ENCODE measurements around the gene MET.

The MET gene

DNA sequence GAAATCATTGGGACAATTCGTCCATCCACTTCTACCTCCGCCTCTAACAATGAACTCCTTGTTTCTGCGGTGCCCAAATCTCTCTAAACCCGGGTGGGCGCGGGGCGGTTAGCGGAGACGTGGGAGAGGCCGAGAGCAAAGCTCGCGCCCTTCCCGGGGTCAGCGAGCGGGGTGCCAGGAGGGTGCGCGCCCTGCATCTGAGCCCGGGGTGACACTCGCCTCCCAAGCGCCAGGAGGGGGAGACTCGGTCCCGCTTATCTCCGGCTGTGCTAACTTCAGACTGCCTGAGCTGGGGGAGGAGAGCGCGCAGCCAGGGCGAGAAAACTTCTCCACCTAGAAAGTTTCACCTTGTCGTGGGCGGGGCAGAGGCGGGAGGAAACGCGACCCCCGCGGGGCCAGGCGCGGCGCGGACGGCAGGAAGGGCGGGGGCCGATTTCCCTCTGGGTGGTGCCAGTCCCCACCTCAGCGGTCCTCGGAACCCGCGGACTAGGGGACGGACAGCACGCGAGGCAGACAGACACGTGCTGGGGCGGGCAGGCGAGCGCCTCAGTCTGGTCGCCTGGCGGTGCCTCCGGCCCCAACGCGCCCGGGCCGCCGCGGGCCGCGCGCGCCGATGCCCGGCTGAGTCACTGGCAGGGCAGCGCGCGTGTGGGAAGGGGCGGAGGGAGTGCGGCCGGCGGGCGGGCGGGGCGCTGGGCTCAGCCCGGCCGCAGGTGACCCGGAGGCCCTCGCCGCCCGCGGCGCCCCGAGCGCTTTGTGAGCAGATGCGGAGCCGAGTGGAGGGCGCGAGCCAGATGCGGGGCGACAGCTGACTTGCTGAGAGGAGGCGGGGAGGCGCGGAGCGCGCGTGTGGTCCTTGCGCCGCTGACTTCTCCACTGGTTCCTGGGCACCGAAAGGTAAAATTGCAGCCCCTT, at the start of gene MET (continued):
- TF ChIP-seq, protein P1, sequence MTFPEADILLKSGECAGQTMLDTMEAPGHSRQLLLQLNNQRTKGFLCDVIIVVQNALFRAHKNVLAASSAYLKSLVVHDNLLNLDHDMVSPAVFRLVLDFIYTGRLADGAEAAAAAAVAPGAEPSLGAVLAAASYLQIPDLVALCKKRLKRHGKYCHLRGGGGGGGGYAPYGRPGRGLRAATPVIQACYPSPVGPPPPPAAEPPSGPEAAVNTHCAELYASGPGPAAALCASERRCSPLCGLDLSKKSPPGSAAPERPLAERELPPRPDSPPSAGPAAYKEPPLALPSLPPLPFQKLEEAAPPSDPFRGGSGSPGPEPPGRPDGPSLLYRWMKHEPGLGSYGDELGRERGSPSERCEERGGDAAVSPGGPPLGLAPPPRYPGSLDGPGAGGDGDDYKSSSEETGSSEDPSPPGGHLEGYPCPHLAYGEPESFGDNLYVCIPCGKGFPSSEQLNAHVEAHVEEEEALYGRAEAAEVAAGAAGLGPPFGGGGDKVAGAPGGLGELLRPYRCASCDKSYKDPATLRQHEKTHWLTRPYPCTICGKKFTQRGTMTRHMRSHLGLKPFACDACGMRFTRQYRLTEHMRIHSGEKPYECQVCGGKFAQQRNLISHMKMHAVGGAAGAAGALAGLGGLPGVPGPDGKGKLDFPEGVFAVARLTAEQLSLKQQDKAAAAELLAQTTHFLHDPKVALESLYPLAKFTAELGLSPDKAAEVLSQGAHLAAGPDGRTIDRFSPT (tag by site-specific recombination; IDR thresholded peaks at IDR 0.05), result peak; percentile 87
- TF ChIP-seq, protein P2, sequence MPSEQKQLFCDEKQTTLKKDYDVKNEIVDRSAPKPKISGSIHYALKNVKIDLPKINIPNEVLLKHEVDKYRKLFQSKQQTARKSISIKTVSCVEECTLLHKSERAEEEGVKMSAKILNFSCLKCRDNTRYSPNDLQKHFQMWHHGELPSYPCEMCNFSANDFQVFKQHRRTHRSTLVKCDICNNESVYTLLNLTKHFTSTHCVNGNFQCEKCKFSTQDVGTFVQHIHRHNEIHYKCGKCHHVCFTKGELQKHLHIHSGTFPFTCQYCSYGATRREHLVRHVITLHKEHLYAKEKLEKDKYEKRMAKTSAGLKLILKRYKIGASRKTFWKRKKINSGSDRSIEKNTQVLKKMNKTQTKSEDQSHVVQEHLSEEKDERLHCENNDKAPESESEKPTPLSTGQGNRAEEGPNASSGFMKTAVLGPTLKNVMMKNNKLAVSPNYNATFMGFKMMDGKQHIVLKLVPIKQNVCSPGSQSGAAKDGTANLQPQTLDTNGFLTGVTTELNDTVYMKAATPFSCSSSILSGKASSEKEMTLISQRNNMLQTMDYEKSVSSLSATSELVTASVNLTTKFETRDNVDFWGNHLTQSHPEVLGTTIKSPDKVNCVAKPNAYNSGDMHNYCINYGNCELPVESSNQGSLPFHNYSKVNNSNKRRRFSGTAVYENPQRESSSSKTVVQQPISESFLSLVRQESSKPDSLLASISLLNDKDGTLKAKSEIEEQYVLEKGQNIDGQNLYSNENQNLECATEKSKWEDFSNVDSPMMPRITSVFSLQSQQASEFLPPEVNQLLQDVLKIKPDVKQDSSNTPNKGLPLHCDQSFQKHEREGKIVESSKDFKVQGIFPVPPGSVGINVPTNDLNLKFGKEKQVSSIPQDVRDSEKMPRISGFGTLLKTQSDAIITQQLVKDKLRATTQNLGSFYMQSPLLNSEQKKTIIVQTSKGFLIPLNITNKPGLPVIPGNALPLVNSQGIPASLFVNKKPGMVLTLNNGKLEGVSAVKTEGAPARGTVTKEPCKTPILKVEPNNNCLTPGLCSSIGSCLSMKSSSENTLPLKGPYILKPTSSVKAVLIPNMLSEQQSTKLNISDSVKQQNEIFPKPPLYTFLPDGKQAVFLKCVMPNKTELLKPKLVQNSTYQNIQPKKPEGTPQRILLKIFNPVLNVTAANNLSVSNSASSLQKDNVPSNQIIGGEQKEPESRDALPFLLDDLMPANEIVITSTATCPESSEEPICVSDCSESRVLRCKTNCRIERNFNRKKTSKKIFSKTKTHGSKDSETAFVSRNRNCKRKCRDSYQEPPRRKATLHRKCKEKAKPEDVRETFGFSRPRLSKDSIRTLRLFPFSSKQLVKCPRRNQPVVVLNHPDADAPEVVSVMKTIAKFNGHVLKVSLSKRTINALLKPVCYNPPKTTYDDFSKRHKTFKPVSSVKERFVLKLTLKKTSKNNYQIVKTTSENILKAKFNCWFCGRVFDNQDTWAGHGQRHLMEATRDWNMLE (tag by site-specific recombination; conservative IDR thresholded peaks at IDR 0.05; ENCODE audit: low read depth), result no peak
- TF ChIP-seq, protein P3, sequence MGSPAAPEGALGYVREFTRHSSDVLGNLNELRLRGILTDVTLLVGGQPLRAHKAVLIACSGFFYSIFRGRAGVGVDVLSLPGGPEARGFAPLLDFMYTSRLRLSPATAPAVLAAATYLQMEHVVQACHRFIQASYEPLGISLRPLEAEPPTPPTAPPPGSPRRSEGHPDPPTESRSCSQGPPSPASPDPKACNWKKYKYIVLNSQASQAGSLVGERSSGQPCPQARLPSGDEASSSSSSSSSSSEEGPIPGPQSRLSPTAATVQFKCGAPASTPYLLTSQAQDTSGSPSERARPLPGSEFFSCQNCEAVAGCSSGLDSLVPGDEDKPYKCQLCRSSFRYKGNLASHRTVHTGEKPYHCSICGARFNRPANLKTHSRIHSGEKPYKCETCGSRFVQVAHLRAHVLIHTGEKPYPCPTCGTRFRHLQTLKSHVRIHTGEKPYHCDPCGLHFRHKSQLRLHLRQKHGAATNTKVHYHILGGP (tag by site-specific recombination; IDR thresholded peaks at IDR 0.05), result no peak
- TF ChIP-seq, protein P4, sequence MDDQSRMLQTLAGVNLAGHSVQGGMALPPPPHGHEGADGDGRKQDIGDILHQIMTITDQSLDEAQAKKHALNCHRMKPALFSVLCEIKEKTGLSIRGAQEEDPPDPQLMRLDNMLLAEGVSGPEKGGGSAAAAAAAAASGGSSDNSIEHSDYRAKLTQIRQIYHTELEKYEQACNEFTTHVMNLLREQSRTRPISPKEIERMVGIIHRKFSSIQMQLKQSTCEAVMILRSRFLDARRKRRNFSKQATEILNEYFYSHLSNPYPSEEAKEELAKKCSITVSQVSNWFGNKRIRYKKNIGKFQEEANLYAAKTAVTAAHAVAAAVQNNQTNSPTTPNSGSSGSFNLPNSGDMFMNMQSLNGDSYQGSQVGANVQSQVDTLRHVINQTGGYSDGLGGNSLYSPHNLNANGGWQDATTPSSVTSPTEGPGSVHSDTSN (CRISPR knock-in tag; IDR thresholded peaks at IDR 0.05), result peak; percentile 77
- peak; percentile 88 for TF ChIP-seq SP3 (tag by site-specific recombination; IDR thresholded peaks at IDR 0.05)
- TF ChIP-seq ZNF157 (tag by site-specific recombination; IDR thresholded peaks at IDR 0.05), result no peak
- TF ChIP-seq TCF7L2 (IDR thresholded peaks at IDR 0.05; ENCODE audit: borderline replicate concordance, low read depth, low read length), result no peak; the same call in 1 of the 2 replicates
- TF ChIP-seq ZNF324 (tag by site-specific recombination; IDR thresholded peaks at IDR 0.05), result peak; percentile 78
- TF ChIP-seq ZNF654 (tag by site-specific recombination; IDR thresholded peaks at IDR 0.05; ENCODE audit: low read depth), result peak; percentile 70
- TF ChIP-seq ZNF785 (tag by site-specific recombination; IDR thresholded peaks at IDR 0.05), result no peak
- TF ChIP-seq ZNF155 (tag by site-specific recombination; IDR thresholded peaks at IDR 0.05), result no peak
- TF ChIP-seq, protein P5, sequence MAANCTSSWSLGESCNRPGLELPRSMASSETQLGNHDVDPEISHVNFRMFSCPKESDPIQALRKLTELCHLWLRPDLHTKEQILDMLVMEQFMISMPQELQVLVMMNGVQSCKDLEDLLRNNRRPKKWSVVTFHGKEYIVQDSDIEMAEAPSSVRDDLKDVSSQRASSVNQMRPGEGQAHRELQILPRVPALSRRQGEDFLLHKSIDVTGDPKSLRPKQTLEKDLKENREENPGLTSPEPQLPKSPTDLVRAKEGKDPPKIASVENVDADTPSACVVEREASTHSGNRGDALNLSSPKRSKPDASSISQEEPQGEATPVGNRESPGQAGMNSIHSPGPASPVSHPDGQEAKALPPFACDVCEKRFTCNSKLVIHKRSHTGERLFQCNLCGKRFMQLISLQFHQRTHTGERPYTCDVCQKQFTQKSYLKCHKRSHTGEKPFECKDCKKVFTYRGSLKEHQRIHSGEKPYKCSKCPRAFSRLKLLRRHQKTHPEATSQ (tag by site-specific recombination; IDR thresholded peaks at IDR 0.05), result 0 out of 2 replicates have a peak, but pooled peaks have one; percentile 60
- TF ChIP-seq PRDM1 (tag by site-specific recombination; IDR thresholded peaks at IDR 0.05), result peak; percentile 93
- no peak for TF ChIP-seq SETDB1 (IDR thresholded peaks at IDR 0.05; ENCODE audit: insufficient read length, low read length)
- no peak for TF ChIP-seq ZNF544 (tag by site-specific recombination; IDR thresholded peaks at IDR 0.05)
- TF ChIP-seq, protein P6, sequence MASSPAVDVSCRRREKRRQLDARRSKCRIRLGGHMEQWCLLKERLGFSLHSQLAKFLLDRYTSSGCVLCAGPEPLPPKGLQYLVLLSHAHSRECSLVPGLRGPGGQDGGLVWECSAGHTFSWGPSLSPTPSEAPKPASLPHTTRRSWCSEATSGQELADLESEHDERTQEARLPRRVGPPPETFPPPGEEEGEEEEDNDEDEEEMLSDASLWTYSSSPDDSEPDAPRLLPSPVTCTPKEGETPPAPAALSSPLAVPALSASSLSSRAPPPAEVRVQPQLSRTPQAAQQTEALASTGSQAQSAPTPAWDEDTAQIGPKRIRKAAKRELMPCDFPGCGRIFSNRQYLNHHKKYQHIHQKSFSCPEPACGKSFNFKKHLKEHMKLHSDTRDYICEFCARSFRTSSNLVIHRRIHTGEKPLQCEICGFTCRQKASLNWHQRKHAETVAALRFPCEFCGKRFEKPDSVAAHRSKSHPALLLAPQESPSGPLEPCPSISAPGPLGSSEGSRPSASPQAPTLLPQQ (tag by site-specific recombination; IDR thresholded peaks at IDR 0.05), result peak; percentile 80
- TF ChIP-seq REPIN1 (tag by site-specific recombination; IDR thresholded peaks at IDR 0.05; ENCODE audit: low read depth), result no peak
- TF ChIP-seq ZNF621 (tag by site-specific recombination; IDR thresholded peaks at IDR 0.05), result no peak
- TF ChIP-seq, protein P7, sequence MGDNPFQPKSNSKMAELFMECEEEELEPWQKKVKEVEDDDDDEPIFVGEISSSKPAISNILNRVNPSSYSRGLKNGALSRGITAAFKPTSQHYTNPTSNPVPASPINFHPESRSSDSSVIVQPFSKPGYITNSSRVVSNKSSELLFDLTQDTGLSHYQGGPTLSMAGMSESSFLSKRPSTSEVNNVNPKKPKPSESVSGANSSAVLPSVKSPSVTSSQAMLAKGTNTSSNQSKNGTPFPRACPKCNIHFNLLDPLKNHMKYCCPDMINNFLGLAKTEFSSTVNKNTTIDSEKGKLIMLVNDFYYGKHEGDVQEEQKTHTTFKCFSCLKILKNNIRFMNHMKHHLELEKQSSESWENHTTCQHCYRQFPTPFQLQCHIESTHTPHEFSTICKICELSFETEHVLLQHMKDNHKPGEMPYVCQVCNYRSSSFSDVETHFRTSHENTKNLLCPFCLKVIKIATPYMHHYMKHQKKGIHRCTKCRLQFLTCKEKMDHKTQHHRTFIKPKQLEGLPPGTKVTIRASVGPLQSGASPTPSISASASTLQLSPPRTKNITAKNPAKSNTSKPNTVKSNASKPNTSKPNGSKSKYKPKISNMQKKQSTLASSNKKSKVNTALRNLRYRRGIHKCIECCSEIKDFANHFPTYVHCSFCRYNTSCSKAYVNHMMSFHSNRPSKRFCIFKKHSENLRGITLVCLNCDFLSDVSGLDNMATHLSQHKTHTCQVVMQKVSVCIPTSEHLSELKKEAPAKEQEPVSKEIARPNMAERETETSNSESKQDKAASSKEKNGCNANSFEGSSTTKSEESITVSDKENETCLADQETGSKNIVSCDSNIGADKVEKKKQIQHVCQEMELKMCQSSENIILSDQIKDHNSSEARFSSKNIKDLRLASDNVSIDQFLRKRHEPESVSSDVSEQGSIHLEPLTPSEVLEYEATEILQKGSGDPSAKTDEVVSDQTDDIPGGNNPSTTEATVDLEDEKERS (tag by site-specific recombination; IDR thresholded peaks at IDR 0.05), result no peak
- TF ChIP-seq ZSCAN30 (tag by site-specific recombination; IDR thresholded peaks at IDR 0.05), result peak; percentile 60

Data from HEK293 (cell line).